GM12878 (cell line): Measurements from ENCODE around the gene LENG1. TPM values are rescaled to one million over a fixed set of nuclear protein-coding genes. Genes with fewer than 3 reads are reported as not detected.
A peak's percentile ranks its signal among the peaks of the same experiment; 100 is the strongest.

Source experiments
- BRCA1 ChIP-seq: IDR thresholded peaks from 2 replicates; pipeline ENCODE4 v1.6.1; 2011; ENCODE audit warnings: low read depth, low read length, improper control_type of control experiment
- CREB1 ChIP-seq: IDR thresholded peaks from 2 replicates; pipeline ENCODE4 v1.6.1; 2012; ENCODE audit warnings: low read depth, mild to moderate bottlenecking, inconsistent platforms
- CREM ChIP-seq: IDR thresholded peaks from 2 replicates; pipeline ENCODE4 v1.6.1; 2014; ENCODE audit warnings: antibody characterized with exemption, low read depth
- HDAC2 ChIP-seq: fragments of 200-600 bp; sonication (generic); IDR thresholded peaks from 2 replicates; pipeline ENCODE4 v1.6.1; 2017
- HDAC6 ChIP-seq: fragments of 200-600 bp; sonication (generic); IDR thresholded peaks from one replicate; pipeline ENCODE4 v1.8.0; 2017; ENCODE audit warnings: antibody characterized with exemption; ENCODE audit not compliant: unreplicated experiment
- NKRF ChIP-seq: fragments of 450-650 bp; conservative IDR thresholded peaks from 2 replicates; pipeline ENCODE4 v1.6.1; 2017; ENCODE audit warnings: mild to moderate bottlenecking, moderate library complexity
- PRDM15 ChIP-seq: fragments of 450-650 bp; formaldehyde crosslinking; IDR thresholded peaks from 2 replicates; pipeline ENCODE4 v1.4.0; 2020; ENCODE audit warnings: mild to moderate bottlenecking, moderate library complexity
- RCOR1 ChIP-seq: conservative IDR thresholded peaks from 2 replicates; pipeline ENCODE4 v1.6.1; 2012; ENCODE audit warnings: low read depth, low read length, improper control_type of control experiment
- SIN3A ChIP-seq: IDR thresholded peaks from 2 replicates; pipeline ENCODE4 v1.6.1; 2012; ENCODE audit warnings: low read depth, low read length, improper control_type of control experiment
- SMAD1 ChIP-seq: fragments of 450-650 bp; IDR thresholded peaks from 2 replicates; pipeline ENCODE4 v1.6.1; 2018; ENCODE audit warnings: mild to moderate bottlenecking, low read depth; ENCODE audit not compliant: partially characterized antibody
- SMC3 ChIP-seq: IDR thresholded peaks from 2 replicates; pipeline ENCODE4 v1.6.1; 2011; ENCODE audit warnings: low read length, improper control_type of control experiment, borderline replicate concordance
- SP1 ChIP-seq: IDR thresholded peaks from one replicate; pipeline ENCODE4 v1.6.1; 2011; ENCODE audit warnings: low read depth, low read length
- SRF ChIP-seq, 2 experiments: IDR thresholded peaks; 2 replicates each; pipeline ENCODE4 v1.6.1; 2011; ENCODE audit warnings: low read depth in 2 of 2, low read length in 2 of 2, mild to moderate bottlenecking in 1 of 2, moderate library complexity in 1 of 2
- TAF1 ChIP-seq: IDR thresholded peaks from 2 replicates; pipeline ENCODE4 v1.6.1; 2011; ENCODE audit warnings: mild to moderate bottlenecking, low read depth, low read length, borderline replicate concordance
- TARDBP ChIP-seq: IDR thresholded peaks from 2 replicates; pipeline ENCODE4 v1.6.1; 2016; ENCODE audit warnings: borderline replicate concordance
- USF2 ChIP-seq: IDR thresholded peaks from 2 replicates; pipeline ENCODE4 v1.6.1; 2011; ENCODE audit warnings: low read depth, low read length, improper control_type of control experiment, borderline replicate concordance
- YY1 ChIP-seq: IDR thresholded peaks from 2 replicates; pipeline ENCODE4 v1.6.1; 2011; ENCODE audit warnings: low read depth, mild to moderate bottlenecking, low read length
- ZBED1 ChIP-seq: IDR thresholded peaks from 2 replicates; pipeline ENCODE4 v1.6.1; 2016; ENCODE audit warnings: borderline replicate concordance
- ZNF24 ChIP-seq: fragments of 450-650 bp; IDR thresholded peaks from 2 replicates; pipeline ENCODE4 v1.6.1; 2017; ENCODE audit warnings: antibody characterized with exemption, mild to moderate bottlenecking
- ZNF687 ChIP-seq: fragments of 450-650 bp; IDR thresholded peaks from 2 replicates; pipeline ENCODE4 v1.6.1; 2017; ENCODE audit warnings: mild to moderate bottlenecking, moderate library complexity
- polyA plus RNA-seq, 11 experiments: library from polyadenylated mRNA; depleted of rRNA in 4 of 11; unstranded in 6 of 11; stranded (reverse) in 5 of 11; fragments of >200 nt; fragmentation: Nextera tagmentation in 4 of 11; fragmentation: Illumina TruSeq in 1 of 11; extraction: Ambion mirVana in 4 of 11; extraction: Trizol in 1 of 11; gene quantifications; 1 replicate in 1 of 11; 2 replicates in 10 of 11; pipeline versions ENCODE4 v1.2.1 to v1.2.3, GENCODE V29; 2011 to 2016; ENCODE audit warnings: inconsistent platforms in 2 of 11, missing spikeins in 2 of 11, low read depth in 1 of 11
- total RNA-seq, 4 experiments: library from RNA; depleted of rRNA in 3 of 4; stranded (reverse); fragments of >200 nt in 3 of 4; fragmentation: Illumina TruSeq in 1 of 4; extraction: Trizol in 1 of 4; gene quantifications; 2 replicates each; pipeline versions ENCODE4 v1.2.1 to v1.2.3, GENCODE V29; 2013 to 2021

Gene LENG1
- total and polyA plus RNA-seq, 10 of the 15 experiments (the other 5 are each of a cell fraction or from before 2014, with no cell fraction given), result 0.21 to 10.8 (median 5.8) TPM

- TF ChIP-seq ZNF687, result no peak
- peak; percentile 81; the same call in 1 of the 2 replicates for TF ChIP-seq TAF1
- no peak for TF ChIP-seq PRDM15 (CRISPR knock-in tag)
- TF ChIP-seq HDAC2, result no peak
- TF ChIP-seq ZBED1, result peak; percentile 100
- no peak for TF ChIP-seq SMC3
- no peak for TF ChIP-seq SP1
- no peak for TF ChIP-seq RCOR1
- TF ChIP-seq BRCA1, result no peak
- TF ChIP-seq CREM, result no peak
- no peak for TF ChIP-seq CREB1
- TF ChIP-seq TARDBP, result no peak
- TF ChIP-seq USF2, result no peak
- TF ChIP-seq ZNF24, result no peak
- no peak; the same call in 1 of the 2 replicates for TF ChIP-seq NKRF
- no peak for TF ChIP-seq SMAD1
- no peak for TF ChIP-seq HDAC6
- peak; percentile 97 for TF ChIP-seq YY1
- peak; percentile 6; the same call in 1 of the 2 replicates for TF ChIP-seq SIN3A
- 0 out of 4 replicates have a peak, but pooled peaks of 1 of the 2 experiments have one; percentile 1 for TF ChIP-seq SRF (IDR thresholded peaks at IDR 0.05; ENCODE audit: low read depth in 2 of 2, low read length in 2 of 2)
These were observed 21.6 kb downstream of the LENG1 start, which contains the start of gene CNOT3 (continued) for GRCh38 chr19:54137699-54138488.
